Measurements from ENCODE around the gene USP32. TPM values are rescaled to one million over a fixed set of nuclear protein-coding genes. Genes with fewer than 3 reads are reported as not detected.
A peak's percentile ranks its signal among the peaks of the same experiment; 100 is the strongest.

USP32 gene
- total and polyA plus RNA-seq, 2 of the 8 experiments (the other 6 are each of a cell fraction or from before 2014, with no cell fraction given): 29.6 to 112 TPM

GRCh38 chr17:60305141-60305540, 86.8 kb downstream of the USP32 start:
- no peak overlapping the region for H4K8ac ChIP-seq (ENCODE audit: extremely low read depth, insufficient read depth, low read length)
- no peak overlapping the region for H3K9ac ChIP-seq (replicated peaks in 1 of 4; ENCODE audit: extremely low read depth in 1 of 4, low read depth in 3 of 4, low read length in 3 of 4)
- H3K27me3 ChIP-seq (replicated peaks in 1 of 4; ENCODE audit: control insufficient read depth in 3 of 4, extremely low read depth in 1 of 4, insufficient read depth in 3 of 4, low read length in 3 of 4): no peaks in the 10 kb centered on the region
- no peak overlapping the region for H2BK15ac ChIP-seq (ENCODE audit: low read length)
- FAIRE-seq (no peak), DNase-seq (ENCODE audit: low read depth in 1 of 2, low spot score in 2 of 2) (no peak)
- no peak overlapping the region for H3K23ac ChIP-seq (ENCODE audit: insufficient read length)
- CTCF ChIA-PET (ENCODE audit: partially characterized antibody): no interaction called here
- H4K91ac ChIP-seq (replicated peaks; ENCODE audit: insufficient read length, low read length): no peak overlapping the region
- no peak overlapping the region for H2BK120ac ChIP-seq (replicated peaks; ENCODE audit: low read depth, low read length)
- H2AK5ac ChIP-seq (ENCODE audit: low read depth, low read length): no peak overlapping the region
- no peak overlapping the region; a peak in 1 of 4 replicates for H3K4me2 ChIP-seq (ENCODE audit: insufficient read depth in 1 of 2, low read depth in 2 of 2, low read length in 2 of 2)
- H3K79me2 ChIP-seq (ENCODE audit: control insufficient read depth in 1 of 2, insufficient read depth in 2 of 2, low read length in 2 of 2): peaks cover 0 to 93% of the 10 kb centered on the region in 2 experiments; a peak in 2 of 4 replicates
- no peaks in the 10 kb centered on the region for H3K23me2 ChIP-seq (ENCODE audit: low read depth, low read length)
- H2BK5ac ChIP-seq (ENCODE audit: low read depth, low read length): no peak overlapping the region
- no peaks in the 10 kb centered on the region; a peak in 2 of 8 replicates for H3K36me3 ChIP-seq (ENCODE audit: control insufficient read depth in 2 of 4, insufficient read depth in 4 of 4, low read length in 3 of 4)
- peaks cover 6% of the 10 kb centered on the region for H3K79me1 ChIP-seq (ENCODE audit: low read depth, low read length)
- no peak overlapping the region for H4K5ac ChIP-seq (ENCODE audit: insufficient read length, low read depth, low read length)
- no peak overlapping the region for H3K4ac ChIP-seq (replicated peaks; ENCODE audit: insufficient read length, low read depth, low read length)
- H3K14ac ChIP-seq (ENCODE audit: insufficient read length): no peak overlapping the region
- H3K18ac ChIP-seq (ENCODE audit: extremely low read depth, low read length): no peak overlapping the region
- H2AFZ ChIP-seq (ENCODE audit: low read length): no peak overlapping the region
- H3K4me3 ChIP-seq (ENCODE audit: extremely low read depth in 1 of 4, insufficient read depth in 2 of 4, low read depth in 3 of 4, low read length in 4 of 4): no peak overlapping the region
- H2BK12ac ChIP-seq (ENCODE audit: low read depth, low read length): no peak overlapping the region
- H4K20me1 ChIP-seq (replicated peaks in 1 of 2; ENCODE audit: control insufficient read depth in 1 of 2, insufficient read depth in 2 of 2, low read length in 2 of 2): peaks cover 7 to 13% of the 10 kb centered on the region in 2 experiments
- TF ChIP-seq NANOG (IDR thresholded peaks at IDR 0.05; ENCODE audit: insufficient read depth, low read depth, low read length, poor library complexity, severe bottlenecking): no peak
- no peak for TF ChIP-seq BCL11A (IDR thresholded peaks at IDR 0.05; ENCODE audit: low read depth in 2 of 2, low read length in 2 of 2)
- TF ChIP-seq TEAD4 (IDR thresholded peaks at IDR 0.05; ENCODE audit: low read depth, low read length): no peak
- TF ChIP-seq TCF12 (IDR thresholded peaks at IDR 0.05; ENCODE audit: low read depth, low read length): no peak
- TF ChIP-seq, protein P1, sequence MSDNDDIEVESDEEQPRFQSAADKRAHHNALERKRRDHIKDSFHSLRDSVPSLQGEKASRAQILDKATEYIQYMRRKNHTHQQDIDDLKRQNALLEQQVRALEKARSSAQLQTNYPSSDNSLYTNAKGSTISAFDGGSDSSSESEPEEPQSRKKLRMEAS (IDR thresholded peaks at IDR 0.05): 0 out of 2 replicates have a peak, but pooled peaks have one; percentile 27
- POLR2A ChIA-PET (ENCODE audit: partially characterized antibody): interaction anchor here (1.0 kb wide), 1 partner anchor 14 kb away, joined by 3 read pairs; no protein-coding TSS in a partner anchor
- H3K27ac ChIP-seq (ENCODE audit: low read depth, low read length): no peak overlapping the region
- H3K9me3 ChIP-seq (ENCODE audit: insufficient read depth in 2 of 2, low read depth in 1 of 2, low read length in 1 of 2): no peaks in the 10 kb centered on the region
- no peak overlapping the region for H3K56ac ChIP-seq (replicated peaks; ENCODE audit: insufficient read length, low read depth, low read length)
- H3K4me1 ChIP-seq (replicated peaks in 1 of 4; ENCODE audit: control insufficient read depth in 3 of 4, insufficient read depth in 4 of 4, low read length in 3 of 4): peaks cover 0 to 4% (median 2%) of the 10 kb centered on the region in 4 experiments; a peak in 4 of 7 replicates
- WGBS, 2 experiments (ENCODE audit: extremely low coverage in 1 of 2, insufficient coverage in 1 of 2, insufficient read length in 1 of 2, insufficient replicate concordance in 2 of 2, low coverage in 1 of 2, low lambda C conversion rate in 2 of 2, missing lambda C conversion rate in 1 of 2): 76% methylated on average over 4 of the region's 4 CpGs; no CpG with 5 or more reads in 1 of the 2 experiments
- H2BK20ac ChIP-seq (ENCODE audit: low read length): no peak overlapping the region
